ENCODE measurements around the gene TTF1.

The TTF1 gene, protein sequence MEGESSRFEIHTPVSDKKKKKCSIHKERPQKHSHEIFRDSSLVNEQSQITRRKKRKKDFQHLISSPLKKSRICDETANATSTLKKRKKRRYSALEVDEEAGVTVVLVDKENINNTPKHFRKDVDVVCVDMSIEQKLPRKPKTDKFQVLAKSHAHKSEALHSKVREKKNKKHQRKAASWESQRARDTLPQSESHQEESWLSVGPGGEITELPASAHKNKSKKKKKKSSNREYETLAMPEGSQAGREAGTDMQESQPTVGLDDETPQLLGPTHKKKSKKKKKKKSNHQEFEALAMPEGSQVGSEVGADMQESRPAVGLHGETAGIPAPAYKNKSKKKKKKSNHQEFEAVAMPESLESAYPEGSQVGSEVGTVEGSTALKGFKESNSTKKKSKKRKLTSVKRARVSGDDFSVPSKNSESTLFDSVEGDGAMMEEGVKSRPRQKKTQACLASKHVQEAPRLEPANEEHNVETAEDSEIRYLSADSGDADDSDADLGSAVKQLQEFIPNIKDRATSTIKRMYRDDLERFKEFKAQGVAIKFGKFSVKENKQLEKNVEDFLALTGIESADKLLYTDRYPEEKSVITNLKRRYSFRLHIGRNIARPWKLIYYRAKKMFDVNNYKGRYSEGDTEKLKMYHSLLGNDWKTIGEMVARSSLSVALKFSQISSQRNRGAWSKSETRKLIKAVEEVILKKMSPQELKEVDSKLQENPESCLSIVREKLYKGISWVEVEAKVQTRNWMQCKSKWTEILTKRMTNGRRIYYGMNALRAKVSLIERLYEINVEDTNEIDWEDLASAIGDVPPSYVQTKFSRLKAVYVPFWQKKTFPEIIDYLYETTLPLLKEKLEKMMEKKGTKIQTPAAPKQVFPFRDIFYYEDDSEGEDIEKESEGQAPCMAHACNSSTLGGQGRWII

DNA sequence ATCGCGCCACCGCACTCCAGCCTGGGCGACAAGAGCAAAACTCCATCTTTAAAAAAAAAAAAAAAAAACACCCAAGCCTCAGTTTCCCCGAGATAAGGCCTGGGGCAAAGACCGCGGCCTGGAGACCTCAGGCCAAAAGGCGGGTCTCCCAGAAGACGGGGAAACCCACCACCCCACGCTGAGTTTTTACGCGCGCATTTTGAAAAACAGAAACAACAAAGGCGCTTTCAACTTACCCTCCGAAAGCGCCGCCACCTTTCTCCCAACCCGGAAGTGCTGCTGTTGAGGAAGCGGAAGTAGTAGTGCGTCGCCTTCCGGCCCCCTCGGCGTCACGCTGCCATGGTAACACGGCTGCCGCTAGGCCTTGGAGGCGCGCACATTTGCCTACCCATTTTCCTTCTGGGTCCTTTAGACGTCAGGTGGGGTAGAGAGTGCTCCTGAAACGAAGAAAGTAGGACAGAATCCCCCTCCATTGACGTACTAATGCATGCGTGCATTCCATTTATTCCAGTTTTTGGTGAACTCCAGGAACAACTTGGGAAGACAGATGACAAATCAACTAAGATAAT lies at the start of gene TTF1:
TSS of gene TTF1 (minus strand) at position 287 of the 569 bp plus-strand sequence. CDS start 4,019 bp downstream, outside the sequence.
- DNase-seq: peak; percentile 43

DNA sequence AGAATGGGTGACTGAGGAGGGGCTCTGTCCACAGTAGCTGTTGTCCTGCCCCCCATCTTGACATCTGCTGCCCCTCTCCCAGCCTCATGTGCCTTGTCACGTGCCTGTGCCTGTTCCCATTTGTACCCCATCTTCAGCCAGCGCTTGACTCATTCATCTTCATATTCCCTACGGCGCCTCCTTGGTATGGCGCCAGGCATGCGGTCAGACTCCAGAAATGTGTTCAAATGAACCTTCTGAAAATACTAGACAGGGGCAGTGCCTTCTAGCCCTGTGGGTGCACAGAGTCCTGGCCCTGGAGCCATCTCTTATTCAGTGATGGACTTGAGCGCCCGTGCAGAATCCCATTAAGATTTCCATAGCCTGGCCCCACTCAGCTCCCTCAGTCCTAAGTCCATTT lies 49.6 kb upstream of the TTF1 start:
- no peak for DNase-seq

- DNase-seq: no peak
Measured at GRCh38 chr9:132451276-132451675, 44.6 kb upstream of the TTF1 start.

GRCh38 chr9:132447902-132448301 lies 41.3 kb upstream of the TTF1 start:
- no peak for DNase-seq

DNA sequence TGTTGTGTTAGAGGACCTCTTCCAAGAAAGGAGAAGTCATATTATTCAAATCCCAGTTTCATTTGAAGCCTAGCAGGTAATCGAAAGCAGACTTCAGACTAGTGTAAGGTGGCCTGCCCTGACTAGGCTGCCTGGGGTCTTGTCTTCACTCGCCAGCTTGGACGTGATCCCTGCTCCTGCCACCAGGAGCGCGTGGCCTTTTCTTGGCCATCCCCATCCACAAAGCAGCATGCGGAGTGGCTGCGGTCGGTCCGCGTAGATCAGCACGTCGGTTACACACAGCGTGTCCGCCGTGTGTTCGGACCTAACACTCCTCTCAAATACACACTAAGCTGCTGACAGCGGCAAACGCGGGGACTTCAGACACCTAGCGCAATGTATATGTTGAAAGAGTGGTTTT lies 40.7 kb upstream of the TTF1 start:
- no peak for DNase-seq

DNA sequence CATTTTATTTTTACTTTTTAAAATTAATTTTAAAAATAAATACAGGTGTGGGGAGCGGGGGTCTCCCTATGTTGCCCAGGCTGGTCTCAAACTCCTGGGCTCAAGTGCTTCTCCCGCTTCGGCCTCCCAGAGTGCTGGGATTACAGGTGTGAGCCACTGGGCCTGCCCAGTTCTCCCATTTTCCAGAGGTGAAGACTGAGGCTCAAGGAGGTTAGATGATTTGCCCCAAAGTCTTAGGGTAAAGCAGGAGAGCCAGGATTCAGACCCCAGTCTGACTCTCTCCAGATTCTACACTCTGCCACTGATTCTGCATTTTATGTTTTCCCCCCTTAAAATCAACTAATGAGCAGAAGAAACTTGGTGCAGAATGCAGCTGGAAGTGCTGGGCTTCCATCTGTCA lies 40.2 kb upstream of the TTF1 start:
- DNase-seq: no peak

DNA sequence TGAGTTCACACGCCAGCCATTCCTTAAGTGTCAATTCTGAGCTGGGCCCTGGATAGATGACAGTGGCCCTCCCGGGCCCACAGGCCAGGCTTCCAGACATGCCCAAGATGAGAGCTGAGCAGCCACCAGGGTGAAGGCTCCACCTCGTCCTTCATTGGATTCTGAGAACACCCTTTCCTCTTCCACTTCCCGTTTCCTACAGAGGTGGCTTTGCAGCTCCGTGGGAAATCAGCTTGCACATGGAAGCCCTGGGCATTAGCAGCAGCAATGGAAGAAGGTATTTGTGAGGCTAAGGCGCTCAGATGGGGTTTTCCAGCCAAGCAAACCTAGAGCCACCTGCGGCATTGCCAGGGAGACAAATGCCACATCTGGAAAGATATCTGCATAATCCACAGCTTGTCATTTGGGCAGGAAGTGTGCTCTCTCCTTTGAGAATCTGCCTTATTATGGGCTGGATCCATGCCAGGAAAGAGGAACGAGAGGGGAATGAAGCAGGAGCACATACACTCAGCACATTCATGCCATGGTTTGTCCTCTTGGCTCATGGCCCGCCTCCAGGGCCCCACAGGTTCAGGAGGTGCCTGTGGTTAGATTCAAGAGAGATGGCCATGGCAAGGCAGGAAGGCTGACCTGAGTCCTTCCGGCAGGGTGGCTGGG lies 37.4 kb upstream of the TTF1 start:
- DNase-seq: no peak

DNA sequence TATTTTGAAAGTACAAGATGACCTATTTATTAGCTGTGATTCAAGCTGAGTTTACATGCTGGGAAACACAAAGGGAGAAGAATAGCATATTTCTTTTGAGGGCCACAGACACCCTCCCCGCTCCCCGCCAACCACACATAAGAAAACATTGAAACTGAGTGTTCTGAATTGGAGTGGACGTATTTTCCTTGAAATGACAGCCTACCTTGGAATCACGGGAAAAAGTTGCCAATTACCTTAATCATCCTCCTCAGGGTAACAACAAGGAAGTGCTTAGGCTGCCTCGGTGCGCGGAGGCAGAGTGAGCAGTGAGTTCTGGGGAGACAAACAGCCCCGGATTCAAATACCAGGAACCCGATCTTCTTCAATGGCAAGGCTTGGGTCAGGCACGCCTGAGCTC lies 34.8 kb upstream of the TTF1 start:
- DNase-seq: no peak

DNA sequence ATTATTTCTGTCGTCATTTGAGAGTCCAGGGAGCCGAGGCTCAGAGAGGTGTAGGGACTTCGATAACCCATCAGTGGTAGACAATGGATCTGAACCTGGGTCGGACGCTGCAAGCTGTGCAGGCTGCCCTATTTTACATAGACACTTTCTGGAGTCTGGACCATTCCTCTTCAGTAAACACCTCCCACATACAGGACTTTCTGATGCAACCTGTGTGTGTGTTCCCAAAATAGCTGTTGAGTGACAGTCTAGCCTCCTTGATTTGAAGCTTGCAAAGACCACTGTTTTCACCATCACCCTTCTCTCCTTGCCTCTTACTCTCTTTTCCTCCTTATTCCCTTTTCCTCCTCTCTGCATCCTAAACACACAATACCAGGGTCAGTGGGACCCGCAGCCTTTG lies 34.1 kb upstream of the TTF1 start:
- no peak for DNase-seq

- DNase-seq: no peak
Measured at GRCh38 chr9:132439153-132439552, 32.5 kb upstream of the TTF1 start.

GRCh38 chr9:132434881-132435280 lies 28.2 kb upstream of the TTF1 start:
- DNase-seq: no peak

GRCh38 chr9:132430998-132431397 lies 24.4 kb upstream of the TTF1 start:
- DNase-seq: no peak

- no peak for DNase-seq
Measured at GRCh38 chr9:132426639-132427414, 20.2 kb upstream of the TTF1 start.

- no peak for DNase-seq
Measured at GRCh38 chr9:132425675-132426062, 19.0 kb upstream of the TTF1 start.

- no peak for DNase-seq
Measured at GRCh38 chr9:132424857-132425674, 18.4 kb upstream of the TTF1 start.

GRCh38 chr9:132423503-132423902 lies 16.9 kb upstream of the TTF1 start:
- DNase-seq: no peak

- DNase-seq: no peak
Measured at GRCh38 chr9:132422574-132422973, 15.9 kb upstream of the TTF1 start.

DNA sequence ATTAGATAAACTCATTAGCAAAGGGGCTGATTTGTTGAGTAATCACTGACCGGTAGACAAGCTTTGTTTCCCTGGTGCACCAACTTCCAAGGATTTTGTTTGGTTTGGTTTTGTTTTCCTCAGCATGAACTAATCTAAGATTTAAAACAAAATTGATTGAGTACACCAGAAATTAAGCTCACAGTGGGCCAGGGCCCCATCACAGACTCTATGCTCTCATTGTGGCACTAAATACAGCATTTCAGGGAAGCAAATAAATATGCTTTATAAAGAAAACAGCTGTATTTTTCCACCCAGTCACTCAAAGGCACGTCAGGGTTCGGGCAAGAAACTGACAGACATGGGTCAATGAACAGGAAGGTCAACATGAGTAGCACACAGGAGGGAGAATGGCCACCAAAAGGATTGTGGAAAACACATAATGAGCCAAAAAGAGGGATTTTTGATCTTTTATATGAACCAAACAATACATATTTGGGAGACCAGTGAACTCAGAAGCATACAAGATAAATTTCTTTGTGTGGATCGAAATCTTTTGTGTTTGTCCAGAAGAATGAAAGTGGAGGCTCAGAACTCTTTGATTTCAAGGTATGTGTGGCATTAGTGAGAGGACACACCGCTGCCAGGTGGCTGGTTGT lies 12.2 kb upstream of the TTF1 start:
- no peak for DNase-seq

DNA sequence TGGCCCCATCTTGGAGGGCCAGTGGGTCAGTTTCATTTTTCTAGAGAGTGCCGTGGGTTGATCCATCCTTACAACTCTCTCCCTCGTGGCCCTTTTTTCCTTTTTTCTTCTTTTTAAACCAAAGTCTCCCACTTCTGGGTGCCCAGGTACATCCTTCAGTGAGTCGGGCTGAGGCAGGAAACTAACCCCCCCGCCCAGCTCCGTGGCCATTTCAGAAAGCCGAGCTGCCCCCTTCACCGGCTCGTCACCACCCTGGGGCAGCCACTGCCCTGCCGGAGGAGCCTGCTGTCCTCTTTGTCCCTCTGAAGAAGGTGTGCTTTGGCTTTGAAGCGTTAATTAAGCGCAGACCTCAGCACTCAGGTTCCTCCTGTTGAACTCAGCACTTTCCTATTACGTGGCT lies 8.5 kb upstream of the TTF1 start:
- DNase-seq: no peak

DNA sequence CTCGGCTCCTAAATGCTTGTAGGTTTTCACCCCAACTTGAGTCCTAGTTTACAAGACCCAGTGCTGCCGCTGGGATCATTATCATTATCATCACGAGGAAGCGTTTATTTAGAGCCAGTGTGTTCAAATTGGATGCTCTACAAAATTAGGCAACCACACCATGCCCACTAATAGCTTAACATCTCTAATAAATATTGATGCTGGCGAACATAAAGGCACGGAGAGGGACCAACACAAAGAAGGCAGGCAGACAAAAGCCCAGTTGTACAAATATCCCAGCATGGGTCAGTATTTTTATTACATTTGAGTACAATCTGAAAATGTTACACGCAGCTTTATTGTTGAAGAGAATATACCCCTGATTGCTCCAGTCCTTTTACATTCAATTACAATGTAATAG lies 8.1 kb upstream of the TTF1 start:
- no peak for DNase-seq

DNA sequence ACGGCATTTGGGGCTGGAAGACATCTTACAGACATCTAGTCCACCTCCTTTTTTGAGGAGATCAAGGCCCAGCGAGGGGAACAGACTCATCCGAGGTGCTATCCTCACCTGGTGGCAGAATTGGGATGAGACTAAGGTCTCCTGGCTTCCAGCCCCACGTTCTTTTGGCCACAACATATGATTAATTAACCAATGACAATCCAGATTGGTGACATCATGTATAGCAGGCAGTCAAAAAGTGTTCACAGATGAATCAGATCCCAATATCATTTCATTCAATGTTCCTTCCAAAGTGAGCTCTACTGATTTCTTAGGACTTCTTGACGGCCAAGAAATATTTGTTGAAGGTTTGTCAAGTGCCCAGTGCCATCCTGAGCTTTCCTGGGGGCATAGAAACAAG lies 7.3 kb upstream of the TTF1 start:
- no peak for DNase-seq
